ENCODE results near the gene CHD6. TPM values are rescaled to one million over a fixed set of nuclear protein-coding genes. Genes with fewer than 3 reads are reported as not detected.

CHD6 gene
- total and polyA plus RNA-seq, 2 experiments from 2014 or later = 41.0 to 158 TPM

GRCh38 chr20:41617059-41617901 is 897 bp downstream of the CHD6 start:
- Mint-ChIP-seq H3K4me1 (peaks cover 53% of the 10 kb centered on the region), H3K36me3 (ENCODE audit: low read depth) (no peaks in the 10 kb centered on the region), H3K27me3 (ENCODE audit: insufficient read depth, low read depth, poor library complexity) (peaks cover 7% of the 10 kb centered on the region), H3K27ac (peak overlapping the region; percentile 89), H3K4me3 (peak overlapping the region; percentile 92), H3K9me3 (no peaks in the 10 kb centered on the region; the same call in 2 of the 3 replicates)
- Histone ChIP-seq H3K9me2 (ENCODE audit: insufficient read depth) (no peaks in the 10 kb centered on the region), H3K27me3 (ENCODE audit: insufficient read depth) (no peaks in the 10 kb centered on the region), H3K4me1 (ENCODE audit: insufficient read depth) (peaks cover 51% of the 10 kb centered on the region), H3K79me2 (replicated peaks; ENCODE audit: insufficient read depth) (peaks cover 53% of the 10 kb centered on the region), H3K4me3 (peak overlapping the region; percentile 93), H4K20me1 (replicated peaks; ENCODE audit: insufficient read depth) (peaks cover 23% of the 10 kb centered on the region), H3F3A (replicated peaks; ENCODE audit: low read depth) (no peaks in the 10 kb centered on the region), H3K4me2 (peak overlapping the region; percentile 98), H3K36me3 (ENCODE audit: insufficient read depth) (no peaks in the 10 kb centered on the region), H2AFZ (no peak overlapping the region), H3K27ac (ENCODE audit: low read depth) (peak overlapping the region; percentile 78)
- TF ChIP-seq ZNF462 (CRISPR knock-in tag; IDR thresholded peaks at IDR 0.05) (no peak), JUNB (IDR thresholded peaks at IDR 0.05; ENCODE audit: unreplicated experiment) (no peak), ZNF114 (CRISPR knock-in tag; IDR thresholded peaks at IDR 0.05) (no peak)
- ATAC-seq = peak; percentile 1; the same call in 1 of the 3 replicates
- DNase-seq (ENCODE audit: low spot score) = peak; percentile 55

- H3F3A ChIP-seq (replicated peaks; ENCODE audit: low read depth) = no peaks in the 10 kb centered on the region
- peaks cover 58% of the 10 kb centered on the region for H3K4me1 Mint-ChIP-seq
- H3K9me2 ChIP-seq (ENCODE audit: insufficient read depth) = no peaks in the 10 kb centered on the region
- H3K4me3 ChIP-seq = peak overlapping the region; percentile 93
- H3K27me3 ChIP-seq (ENCODE audit: insufficient read depth) = no peaks in the 10 kb centered on the region
- H4K20me1 ChIP-seq (replicated peaks; ENCODE audit: insufficient read depth) = peaks cover 34% of the 10 kb centered on the region
- H2AFZ ChIP-seq = no peak overlapping the region
- no peaks in the 10 kb centered on the region for H3K36me3 Mint-ChIP-seq (ENCODE audit: low read depth)
- peaks cover 7% of the 10 kb centered on the region for H3K27me3 Mint-ChIP-seq (ENCODE audit: insufficient read depth, low read depth, poor library complexity)
- peaks cover 51% of the 10 kb centered on the region for H3K4me1 ChIP-seq (ENCODE audit: insufficient read depth)
- H3K4me2 ChIP-seq = peak overlapping the region; percentile 98
- no peak overlapping the region for H3K27ac Mint-ChIP-seq
- peaks cover 64% of the 10 kb centered on the region for H3K79me2 ChIP-seq (replicated peaks; ENCODE audit: insufficient read depth)
- H3K4me3 Mint-ChIP-seq = peak overlapping the region; percentile 92
- no peaks in the 10 kb centered on the region for H3K9me3 Mint-ChIP-seq
- H3K27ac ChIP-seq (ENCODE audit: low read depth) = no peak overlapping the region
- H3K36me3 ChIP-seq (ENCODE audit: insufficient read depth) = no peaks in the 10 kb centered on the region
- ATAC-seq (no peak), DNase-seq (ENCODE audit: low spot score) (no peak)
- TF ChIP-seq EZH2 (IDR thresholded peaks at IDR 0.05; ENCODE audit: low read depth, unreplicated experiment) = no peak
- no peak for TF ChIP-seq POLR2AphosphoS5 (IDR thresholded peaks at IDR 0.05; ENCODE audit: low read depth)
- TF ChIP-seq EZH2phosphoT487 (IDR thresholded peaks at IDR 0.05; ENCODE audit: unreplicated experiment) = no peak
Observed at GRCh38 chr20:41616228-41616627, 1.9 kb downstream of the CHD6 start.
